SK-N-MC (cell line): ENCODE data around the gene ZBTB21.

Source experiments
- DNase-seq: peaks from one replicate; pipeline ENCODE4 v3.0.0-alpha.2; 2011; ENCODE audit warnings: low read depth, low spot score
- H3K27ac ChIP-seq: fragments of 200-600 bp; sonication (generic); 2 replicates; pipeline ENCODE4 v1.5.1; 2016; ENCODE audit warnings: mixed run types
- H3K36me3 ChIP-seq: fragments of 200-600 bp; sonication (generic); 2 replicates; pipeline ENCODE4 v1.6.1; 2017; ENCODE audit warnings: antibody characterized with exemption, low read length, mixed read lengths; ENCODE audit not compliant: insufficient read depth
- H3K4me3 ChIP-seq: fragments of 200-600 bp; sonication (generic); 2 replicates; pipeline ENCODE4 v1.5.1; 2016
- H3K9ac ChIP-seq: fragments of 200-600 bp; sonication (generic); 2 replicates; pipeline ENCODE4 v1.8.0; 2017; ENCODE audit warnings: mixed run types, mixed read lengths; ENCODE audit not compliant: insufficient read length
- H3K9me3 ChIP-seq: fragments of 200-600 bp; sonication (generic); 2 replicates; pipeline ENCODE4 v1.6.1; 2017; ENCODE audit warnings: low read depth, mild to moderate bottlenecking, antibody characterized with exemption, low read length, moderate library complexity, mixed read lengths
- EZH2 ChIP-seq: fragments of 200-600 bp; sonication (generic); IDR thresholded peaks from one replicate; pipeline ENCODE4 v1.6.1; 2017; ENCODE audit warnings: antibody characterized with exemption
- FOXP2 ChIP-seq: optimal IDR thresholded peaks from 2 replicates; pipeline ENCODE3; 2011; ENCODE audit warnings: mild to moderate bottlenecking, moderate library complexity; ENCODE audit not compliant: insufficient read depth; ENCODE audit errors: extremely low read length, control extremely low read depth
- POLR2AphosphoS5 ChIP-seq: IDR thresholded peaks from 2 replicates; pipeline ENCODE4 v1.6.1; 2012; ENCODE audit warnings: mild to moderate bottlenecking, low read depth, low read length, borderline replicate concordance

ZBTB21 gene

DNA sequence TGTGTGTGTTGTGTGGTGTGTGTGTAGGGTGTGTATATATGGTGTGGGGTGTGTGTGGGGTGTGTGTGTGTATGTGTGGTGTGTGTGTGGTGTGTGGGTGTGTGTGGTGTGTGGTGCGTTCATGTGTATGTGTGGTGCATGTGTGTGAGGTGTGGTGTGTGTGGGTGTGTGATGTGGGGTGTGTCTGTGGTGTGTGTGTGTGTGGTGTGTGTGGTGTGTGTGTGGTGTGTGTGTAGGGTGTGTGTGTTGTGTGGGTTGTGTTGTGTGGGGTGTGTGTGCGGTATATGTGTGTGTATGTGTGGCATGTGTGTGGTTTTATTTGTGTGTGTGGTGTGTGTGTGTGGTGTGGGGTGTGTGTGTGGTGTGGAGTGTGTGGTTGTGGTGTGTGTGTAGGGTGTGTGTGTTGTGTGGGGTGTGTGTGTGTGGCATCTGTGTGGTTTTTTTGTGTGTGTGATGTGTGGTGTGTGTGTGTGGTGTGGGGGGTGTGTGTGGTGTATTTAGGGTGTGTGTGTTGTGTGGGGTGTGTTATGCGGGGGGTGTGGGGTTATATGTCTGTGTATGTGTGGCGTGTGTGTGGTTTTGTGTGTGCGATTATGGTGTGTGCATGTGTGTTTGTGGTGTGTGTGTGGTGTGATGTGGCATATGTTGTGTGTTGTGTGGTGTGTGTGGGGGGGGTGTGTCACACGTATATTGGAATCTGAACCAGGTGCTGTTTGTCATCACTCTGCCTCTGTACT, 17.1 kb upstream of the ZBTB21 start:
- no peak for DNase-seq
- H3K9ac ChIP-seq: no peak overlapping the region
- H3K4me3 ChIP-seq: no peak overlapping the region
- TF ChIP-seq FOXP2 (no peak), POLR2AphosphoS5 (no peak), EZH2 (no peak)
- no peak overlapping the region for H3K27ac ChIP-seq
- no peaks in the 10 kb centered on the region for H3K9me3 ChIP-seq
- no peaks in the 10 kb centered on the region for H3K36me3 ChIP-seq

DNA sequence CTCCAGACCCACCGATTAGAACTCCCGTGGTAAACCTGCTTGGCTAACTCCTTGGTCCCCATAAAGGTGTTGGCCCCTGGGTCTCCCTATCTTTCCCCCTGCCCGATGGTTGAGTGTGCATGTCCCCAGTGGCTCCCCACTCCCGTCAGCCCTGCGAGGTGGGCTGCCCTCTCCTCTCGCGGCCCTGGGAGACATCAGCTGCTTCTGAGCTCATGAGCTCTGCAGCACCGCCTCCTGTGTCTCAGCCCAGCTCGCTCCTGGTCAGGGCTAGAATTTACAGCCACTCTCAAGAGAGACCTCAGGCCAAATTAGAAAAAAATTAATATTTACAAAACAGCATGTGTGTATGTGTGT, 15.9 kb upstream of the ZBTB21 start:
- H3K9me3 ChIP-seq: no peaks in the 10 kb centered on the region
- H3K9ac ChIP-seq: no peak overlapping the region
- H3K27ac ChIP-seq: no peak overlapping the region
- no peak overlapping the region for H3K4me3 ChIP-seq
- H3K36me3 ChIP-seq: no peaks in the 10 kb centered on the region
- no peak for TF ChIP-seq FOXP2
- no peak for DNase-seq

DNA sequence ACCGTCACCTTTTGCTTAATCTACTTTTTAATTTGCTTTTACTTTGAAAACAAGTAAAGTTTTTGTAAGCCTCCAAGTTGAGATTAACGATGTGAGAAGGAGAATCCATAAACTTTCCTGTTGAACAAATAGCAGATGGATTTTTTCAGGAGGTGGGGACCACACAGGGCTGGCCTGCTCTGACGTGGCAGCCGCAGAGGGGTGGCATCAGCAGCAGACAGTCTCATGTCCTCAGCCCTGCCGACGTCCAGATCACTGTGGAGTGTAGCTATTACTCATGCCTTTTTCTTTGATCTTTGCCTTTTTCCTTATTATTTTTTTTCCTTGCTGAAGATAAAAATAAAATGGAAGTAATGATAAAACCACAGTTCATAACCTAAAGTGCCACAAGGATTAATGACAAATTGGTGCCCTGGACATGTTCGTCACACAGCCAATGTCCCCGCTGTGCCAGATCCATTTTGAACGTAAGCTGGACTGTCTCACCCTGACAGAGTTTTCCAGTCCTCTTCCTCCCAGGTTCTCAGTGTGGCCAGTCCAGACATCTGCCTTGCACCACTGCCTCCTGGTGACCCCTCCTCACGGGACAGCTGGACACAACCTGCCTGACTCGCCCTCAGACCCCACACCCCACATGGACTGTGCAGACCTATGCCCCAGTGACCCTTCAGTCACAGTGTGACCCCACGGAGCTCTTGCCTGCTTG, 15.4 kb upstream of the ZBTB21 start:
- TF ChIP-seq FOXP2 (no peak), EZH2 (no peak), POLR2AphosphoS5 (no peak)
- H3K9me3 ChIP-seq: no peaks in the 10 kb centered on the region
- H3K27ac ChIP-seq: no peak overlapping the region
- no peak overlapping the region for H3K4me3 ChIP-seq
- no peak for DNase-seq
- no peaks in the 10 kb centered on the region for H3K36me3 ChIP-seq
- H3K9ac ChIP-seq: no peak overlapping the region

DNA sequence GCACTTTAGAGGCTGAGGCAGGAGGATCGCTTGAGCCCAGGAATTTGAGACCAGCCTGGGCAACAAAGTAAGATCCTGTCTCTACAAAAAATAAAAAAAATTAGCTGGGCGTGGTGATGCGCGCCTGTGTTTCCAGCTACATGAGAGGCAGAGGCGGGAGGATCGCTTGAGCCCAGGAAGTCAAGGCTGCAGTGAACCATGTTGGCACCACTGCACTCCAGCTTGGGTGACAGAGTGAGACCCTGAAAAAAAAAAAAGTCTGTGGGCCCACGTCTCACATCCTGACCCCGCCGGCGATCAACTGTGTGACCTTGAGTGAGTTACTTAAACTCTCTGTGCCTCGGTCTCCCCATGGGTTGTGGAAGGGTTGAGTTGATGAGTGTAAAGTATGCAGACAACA, 12.7 kb upstream of the ZBTB21 start:
- TF ChIP-seq FOXP2: no peak
- TF ChIP-seq EZH2: no peak
- TF ChIP-seq POLR2AphosphoS5: no peak
- no peak for DNase-seq
- Histone ChIP-seq H3K4me3 (no peak overlapping the region), H3K9ac (no peak overlapping the region), H3K27ac (no peak overlapping the region), H3K9me3 (no peaks in the 10 kb centered on the region), H3K36me3 (no peaks in the 10 kb centered on the region)

DNA sequence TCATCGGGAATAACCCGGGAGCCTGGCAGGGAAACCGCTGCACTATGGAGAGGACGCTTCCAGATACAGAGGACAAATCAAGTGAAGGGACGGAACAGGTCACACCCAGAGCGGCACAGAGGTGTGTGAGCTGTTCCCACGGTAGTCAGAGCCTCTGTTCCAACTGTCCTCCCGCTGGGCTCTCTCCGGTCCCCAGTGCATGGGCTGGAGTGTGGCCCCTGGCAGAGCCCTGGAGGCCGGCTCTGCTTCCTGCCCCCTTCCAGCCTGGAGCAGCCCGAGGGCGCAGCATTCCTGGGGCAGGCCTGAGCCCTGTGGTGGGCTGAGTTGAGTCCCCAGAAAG, 11.9 kb upstream of the ZBTB21 start:
- Histone ChIP-seq H3K27ac (no peak overlapping the region), H3K9ac (no peak overlapping the region), H3K9me3 (no peaks in the 10 kb centered on the region), H3K4me3 (no peak overlapping the region), H3K36me3 (no peaks in the 10 kb centered on the region)
- TF ChIP-seq POLR2AphosphoS5: no peak
- no peak for TF ChIP-seq FOXP2
- no peak for TF ChIP-seq EZH2
- no peak for DNase-seq

DNA sequence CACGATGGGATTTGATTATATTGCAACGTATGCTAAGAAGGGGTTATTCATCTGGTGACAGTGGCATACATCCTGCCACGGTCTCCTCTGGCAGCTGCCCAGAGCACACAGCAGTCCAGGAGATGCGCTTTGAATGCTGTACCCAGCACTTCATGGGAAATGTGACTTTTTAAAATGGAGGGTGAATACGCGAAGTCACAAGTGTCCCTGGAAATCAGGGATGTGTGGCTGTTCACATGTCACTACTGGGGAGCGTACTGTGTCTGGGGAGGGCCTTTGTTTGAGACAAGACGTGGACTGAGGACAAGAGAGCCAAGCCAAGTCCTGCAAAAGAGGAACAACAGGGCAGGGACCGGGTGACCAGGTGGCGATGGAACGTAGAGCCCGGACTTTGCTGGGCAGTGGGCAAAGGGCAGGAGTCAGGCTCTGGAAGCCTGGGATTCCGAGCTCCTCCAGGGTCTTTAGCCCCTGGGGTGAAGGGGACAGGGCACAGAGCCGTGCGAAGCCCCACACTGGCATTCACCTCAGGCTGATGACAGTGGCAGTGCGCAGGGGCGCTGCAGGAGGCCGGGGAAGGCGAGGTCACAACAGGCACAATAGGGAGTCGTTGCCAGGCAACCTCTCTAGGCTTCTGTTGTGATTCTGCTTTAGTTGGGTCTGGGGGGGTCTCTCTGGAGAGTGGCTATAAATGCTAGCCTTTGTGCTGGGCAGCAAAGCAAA, 11.4 kb upstream of the ZBTB21 start:
- H3K27ac ChIP-seq: no peak overlapping the region
- TF ChIP-seq EZH2 (no peak), FOXP2 (no peak), POLR2AphosphoS5 (no peak)
- no peaks in the 10 kb centered on the region for H3K9me3 ChIP-seq
- no peak for DNase-seq
- H3K9ac ChIP-seq: no peak overlapping the region
- no peaks in the 10 kb centered on the region for H3K36me3 ChIP-seq
- H3K4me3 ChIP-seq: no peak overlapping the region

DNA sequence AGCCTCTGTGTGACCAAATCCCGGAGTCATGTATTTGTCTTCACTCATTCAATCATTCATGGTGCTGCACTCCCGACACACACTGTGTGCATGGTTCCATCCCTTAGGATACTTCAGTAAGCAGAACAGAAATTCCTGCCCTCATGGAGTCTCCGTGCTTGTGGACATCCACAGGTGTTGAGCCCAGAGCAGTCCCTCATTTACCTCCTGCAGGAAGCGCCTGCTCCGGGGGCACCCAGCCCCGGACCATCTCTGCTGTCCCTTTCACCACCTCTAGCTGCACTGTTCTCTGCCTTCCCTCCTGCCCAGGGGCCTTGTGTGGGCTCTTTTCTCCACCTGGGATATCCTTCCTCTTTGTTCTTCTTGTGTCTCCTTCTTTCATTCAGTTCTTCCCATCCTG, 9.5 kb upstream of the ZBTB21 start:
- Histone ChIP-seq H3K9ac (no peak overlapping the region), H3K36me3 (no peaks in the 10 kb centered on the region), H3K4me3 (no peak overlapping the region), H3K9me3 (no peaks in the 10 kb centered on the region), H3K27ac (no peak overlapping the region)
- no peak for TF ChIP-seq EZH2
- no peak for DNase-seq

DNA sequence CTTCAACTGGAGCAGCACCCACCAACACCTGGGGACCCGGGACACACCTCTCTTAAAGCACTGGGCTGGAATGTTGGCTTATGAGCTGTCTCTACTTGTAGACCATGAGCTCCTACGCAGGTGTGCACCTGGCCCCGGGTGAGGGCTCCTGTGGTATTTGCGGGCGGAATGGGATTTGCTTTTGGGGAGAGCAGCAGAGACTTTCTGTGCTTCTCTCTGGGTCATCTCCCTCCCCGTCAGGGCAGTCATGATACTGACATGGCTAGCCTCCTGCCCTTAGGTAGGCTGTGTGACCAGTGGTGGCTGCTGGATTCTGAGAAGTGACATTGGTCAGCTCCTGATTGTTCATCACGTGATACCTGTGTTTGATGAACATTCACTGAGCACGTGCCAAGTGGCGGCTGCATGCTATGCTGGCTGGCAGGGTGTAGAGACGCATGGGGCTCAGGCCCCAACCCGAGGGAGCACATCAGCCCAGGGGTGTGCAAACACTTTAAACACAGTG, 9.0 kb upstream of the ZBTB21 start:
- no peak for TF ChIP-seq FOXP2
- H3K9ac ChIP-seq: no peak overlapping the region
- H3K36me3 ChIP-seq: no peaks in the 10 kb centered on the region
- H3K27ac ChIP-seq: no peak overlapping the region
- no peak for DNase-seq
- no peak overlapping the region for H3K4me3 ChIP-seq
- no peaks in the 10 kb centered on the region for H3K9me3 ChIP-seq
